GM12891 (cell line): ENCODE data around the gene IVNS1ABP.

Experiments used
- POLR2A ChIP-seq: IDR thresholded peaks from 2 replicates; pipeline ENCODE4 v1.6.1; 2011; ENCODE audit warnings: low read depth, low read length, control low read depth
- TAF1 ChIP-seq: IDR thresholded peaks from 2 replicates; pipeline ENCODE4 v1.6.1; 2011; ENCODE audit warnings: low read depth, low read length, control low read depth

GRCh38 chr1:185315445-185316071 is 1.5 kb downstream of the IVNS1ABP start:
- TF ChIP-seq POLR2A (no peak; the same call in 1 of the 2 replicates), TAF1 (no peak)
